H1 (cell line): ENCODE measurements around the gene NR2E3. TPM values are rescaled to one million over a fixed set of nuclear protein-coding genes. Genes with fewer than 3 reads are reported as not detected.

Experiments
- CHD7 ChIP-seq: fragments of 300-600 bp; sonication (generic); IDR thresholded peaks from 2 replicates; pipeline ENCODE4 v1.7.1; 2012; ENCODE audit warnings: low read length, moderate library complexity, mild to moderate bottlenecking, inconsistent platforms; ENCODE audit not compliant: insufficient replicate concordance
- E2F6 ChIP-seq: IDR thresholded peaks from 2 replicates; pipeline ENCODE4 v1.6.1; 2012; ENCODE audit warnings: inconsistent platforms
- KDM5A ChIP-seq: fragments of 200-600 bp; IDR thresholded peaks from 2 replicates; pipeline ENCODE4 v1.7.1; 2012; ENCODE audit warnings: mild to moderate bottlenecking, low read length, inconsistent platforms, mixed read lengths
- POLR2AphosphoS5 ChIP-seq: IDR thresholded peaks from 2 replicates; pipeline ENCODE4 v1.6.1; 2011; ENCODE audit warnings: low read depth, low read length
- SIN3A ChIP-seq, 2 experiments: IDR thresholded peaks in 1 of 2; conservative IDR thresholded peaks in 1 of 2; 2 replicates each; pipeline ENCODE4 v1.6.1; 2011 to 2012; ENCODE audit warnings: low read length in 2 of 2, improper control_type of control experiment in 1 of 2, low read depth in 1 of 2, mild to moderate bottlenecking in 1 of 2
- TEAD4 ChIP-seq: IDR thresholded peaks from 2 replicates; pipeline ENCODE4 v1.6.1; 2012; ENCODE audit warnings: low read depth, low read length, inconsistent platforms, mixed read lengths
- polyA plus RNA-seq, 7 experiments: library from polyadenylated mRNA; depleted of rRNA in 3 of 7; stranded (reverse) in 5 of 7; unstranded in 2 of 7; fragments of >200 nt in 5 of 7; fragments of 200-250 nt in 2 of 7; gene quantifications; 1 replicate in 5 of 7; 2 replicates in 1 of 7; 4 replicates in 1 of 7; pipeline versions ENCODE4 v1.2.1 to v1.2.3, GENCODE V29; 2011 to 2013; ENCODE audit warnings: missing spikeins in 2 of 7, mixed read lengths in 2 of 7
- total RNA-seq: library from RNA; stranded (reverse); fragmentation: NEBNext Ultra II Directional; extraction: Animal tissue kit (Norgen Biotek cat#: 25700); gene quantifications from 2 replicates; pipeline ENCODE4 v1.2.1, GENCODE V29; 2021

The NR2E3 gene
- total and polyA plus RNA-seq, 2 of the 8 experiments (the other 6 are each of a cell fraction or from before 2014, with no cell fraction given), result 0.56 to 0.80 TPM

- TF ChIP-seq CHD7 (no peak), POLR2AphosphoS5 (no peak), SIN3A (conservative IDR thresholded peaks at IDR 0.05 in 1 of 2, IDR thresholded peaks at IDR 0.05 in 1 of 2; ENCODE audit: low read depth in 1 of 2, low read length in 2 of 2) (no peak), E2F6 (no peak), TEAD4 (no peak), KDM5A (no peak)
Measured at GRCh38 chr15:71853543-71853942, 43.2 kb downstream of the NR2E3 start (continued).
